ENCODE measurements around the gene SNCAIP. TPM values are rescaled to one million over a fixed set of nuclear protein-coding genes. Genes with fewer than 3 reads are reported as not detected.

The SNCAIP gene
- total RNA-seq, 1 donor from 2014 or later = 4.4 TPM

- Histone ChIP-seq H3K36me3 (no peaks in the 10 kb centered on the region), H3K27ac (no peak overlapping the region), H3K4me1 (no peaks in the 10 kb centered on the region), H3K4me3 (no peak overlapping the region), H3K9me3 (no peaks in the 10 kb centered on the region), H3K27me3 (ENCODE audit: low read depth) (no peaks in the 10 kb centered on the region)
- no peak for DNase-seq
- intact Hi-C loops (cut with DNase I) = loop anchor here (10.0 kb wide), 1 partner anchor 225 kb away; no protein-coding TSS in a partner anchor
- no peak for TF ChIP-seq CTCF (IDR thresholded peaks at IDR 0.05)
- no peak for ATAC-seq
Measured at GRCh38 chr5:122419142-122419894, 107.3 kb downstream of the SNCAIP start.

- intact Hi-C loops (cut with DNase I) = no loop called here
- Histone ChIP-seq H3K9me3 (no peaks in the 10 kb centered on the region), H3K27ac (no peak overlapping the region), H3K27me3 (ENCODE audit: low read depth) (no peaks in the 10 kb centered on the region), H3K36me3 (no peaks in the 10 kb centered on the region), H3K4me1 (no peaks in the 10 kb centered on the region), H3K4me3 (no peak overlapping the region)
- no peak for TF ChIP-seq CTCF (IDR thresholded peaks at IDR 0.05)
- DNase-seq (no peak), ATAC-seq (no peak)
Measured at GRCh38 chr5:122420091-122420490, 108.1 kb downstream of the SNCAIP start.

- intact Hi-C loops (cut with DNase I) = no loop called here
- no peak overlapping the region for H3K4me3 ChIP-seq
- ATAC-seq (no peak), DNase-seq (no peak)
- no peaks in the 10 kb centered on the region for H3K27me3 ChIP-seq (ENCODE audit: low read depth)
- no peak overlapping the region for H3K27ac ChIP-seq
- H3K4me1 ChIP-seq = no peaks in the 10 kb centered on the region
- no peak for TF ChIP-seq CTCF (IDR thresholded peaks at IDR 0.05)
- no peaks in the 10 kb centered on the region for H3K9me3 ChIP-seq
- no peaks in the 10 kb centered on the region for H3K36me3 ChIP-seq
Measured at GRCh38 chr5:122420537-122421236, 108.7 kb downstream of the SNCAIP start.

- DNase-seq (no peak), ATAC-seq (no peak)
- no peaks in the 10 kb centered on the region for H3K4me1 ChIP-seq
- no peaks in the 10 kb centered on the region for H3K27me3 ChIP-seq (ENCODE audit: low read depth)
- H3K4me3 ChIP-seq = no peak overlapping the region
- intact Hi-C loops (cut with DNase I) = no loop called here
- H3K27ac ChIP-seq = no peak overlapping the region
- H3K9me3 ChIP-seq = no peaks in the 10 kb centered on the region
- no peaks in the 10 kb centered on the region for H3K36me3 ChIP-seq
- TF ChIP-seq CTCF (IDR thresholded peaks at IDR 0.05) = no peak
Measured at GRCh38 chr5:122421374-122422079, 109.5 kb downstream of the SNCAIP start.

- no peak for TF ChIP-seq CTCF (IDR thresholded peaks at IDR 0.05)
- no peaks in the 10 kb centered on the region for H3K9me3 ChIP-seq
- intact Hi-C loops (cut with DNase I) = no loop called here
- no peaks in the 10 kb centered on the region for H3K36me3 ChIP-seq
- H3K4me1 ChIP-seq = no peaks in the 10 kb centered on the region
- ATAC-seq (no peak), DNase-seq (no peak)
- no peak overlapping the region for H3K27ac ChIP-seq
- no peaks in the 10 kb centered on the region for H3K27me3 ChIP-seq (ENCODE audit: low read depth)
- no peak overlapping the region for H3K4me3 ChIP-seq
Measured at GRCh38 chr5:122423221-122423620, 111.2 kb downstream of the SNCAIP start.

Measured in lower lobe of right lung (tissue), 2 donors.